ENCODE results near the gene SLCO3A1. TPM values are rescaled to one million over a fixed set of nuclear protein-coding genes. Genes with fewer than 3 reads are reported as not detected.

The SLCO3A1 gene
- total and polyA plus RNA-seq, 2 experiments from 2014 or later, result 35.5 to 71.9 TPM

DNA sequence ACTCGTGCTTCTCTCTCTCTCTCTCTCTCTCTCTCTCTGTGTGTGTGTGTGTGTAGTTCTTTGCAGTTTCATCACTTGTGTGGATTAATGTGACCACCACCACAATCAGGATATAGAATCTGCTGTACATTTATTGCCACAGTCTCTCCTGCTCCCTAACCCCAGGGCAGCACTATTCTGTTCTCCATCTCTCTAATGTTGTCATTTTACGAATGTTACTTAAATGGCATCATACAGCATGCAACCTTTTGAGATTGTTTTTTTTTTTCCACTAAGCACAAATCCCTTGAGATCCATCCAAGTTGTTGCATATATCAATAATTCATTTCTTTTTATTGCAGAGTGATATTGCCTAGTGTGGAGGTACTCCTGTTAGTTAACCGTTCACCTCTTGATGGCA lies 26.9 kb downstream of the SLCO3A1 start:
- H3K4me3 ChIP-seq, result no peak overlapping the region
- H3K9me3 ChIP-seq (ENCODE audit: low read depth), result no peaks in the 10 kb centered on the region
- DNase-seq (ENCODE audit: low read depth in 1 of 2, low spot score in 1 of 2), result no peak
- TF ChIP-seq, protein P1, sequence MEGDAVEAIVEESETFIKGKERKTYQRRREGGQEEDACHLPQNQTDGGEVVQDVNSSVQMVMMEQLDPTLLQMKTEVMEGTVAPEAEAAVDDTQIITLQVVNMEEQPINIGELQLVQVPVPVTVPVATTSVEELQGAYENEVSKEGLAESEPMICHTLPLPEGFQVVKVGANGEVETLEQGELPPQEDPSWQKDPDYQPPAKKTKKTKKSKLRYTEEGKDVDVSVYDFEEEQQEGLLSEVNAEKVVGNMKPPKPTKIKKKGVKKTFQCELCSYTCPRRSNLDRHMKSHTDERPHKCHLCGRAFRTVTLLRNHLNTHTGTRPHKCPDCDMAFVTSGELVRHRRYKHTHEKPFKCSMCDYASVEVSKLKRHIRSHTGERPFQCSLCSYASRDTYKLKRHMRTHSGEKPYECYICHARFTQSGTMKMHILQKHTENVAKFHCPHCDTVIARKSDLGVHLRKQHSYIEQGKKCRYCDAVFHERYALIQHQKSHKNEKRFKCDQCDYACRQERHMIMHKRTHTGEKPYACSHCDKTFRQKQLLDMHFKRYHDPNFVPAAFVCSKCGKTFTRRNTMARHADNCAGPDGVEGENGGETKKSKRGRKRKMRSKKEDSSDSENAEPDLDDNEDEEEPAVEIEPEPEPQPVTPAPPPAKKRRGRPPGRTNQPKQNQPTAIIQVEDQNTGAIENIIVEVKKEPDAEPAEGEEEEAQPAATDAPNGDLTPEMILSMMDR (IDR thresholded peaks at IDR 0.05; ENCODE audit: low read depth, low read length), result no peak
- H3K27ac ChIP-seq, result no peak overlapping the region
- peaks cover 10% of the 10 kb centered on the region for H3K4me1 ChIP-seq (ENCODE audit: low read depth)
- H3K36me3 ChIP-seq, result no peaks in the 10 kb centered on the region
- H3K27me3 ChIP-seq, result no peaks in the 10 kb centered on the region

DNA sequence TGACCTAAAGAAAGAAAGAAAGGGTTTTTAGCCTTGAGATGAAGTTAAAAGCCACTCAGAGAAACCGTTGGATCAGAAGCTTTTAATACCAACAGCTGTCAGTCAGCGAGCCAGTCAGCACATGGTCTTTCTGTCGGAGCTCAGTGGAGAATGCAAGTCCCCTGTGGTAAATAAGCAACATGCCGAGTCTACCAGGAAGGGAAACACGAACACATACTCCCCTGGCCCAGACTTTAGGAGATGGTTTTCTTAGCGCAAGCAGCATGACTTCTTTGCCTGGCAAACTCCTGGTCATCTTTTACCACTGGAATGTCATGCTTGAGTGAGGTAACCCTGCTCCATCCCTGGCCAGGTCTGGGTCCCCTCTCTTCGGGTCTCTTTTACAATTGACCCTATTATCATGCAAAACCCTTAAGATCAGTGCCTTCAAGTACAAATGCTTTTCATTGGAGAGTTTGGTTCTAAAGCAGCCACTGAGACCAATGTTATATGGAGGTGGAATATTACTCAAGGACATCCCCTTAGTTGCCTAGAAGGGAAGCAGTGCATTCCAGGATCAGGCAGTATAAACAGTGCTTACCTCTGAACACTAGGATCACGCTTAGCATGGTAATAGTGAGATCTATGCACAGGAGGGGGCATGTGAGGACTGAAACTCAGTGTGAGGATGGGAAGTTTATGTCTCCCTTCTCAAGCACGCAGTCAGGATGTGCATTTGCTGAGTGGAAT lies 28.2 kb downstream of the SLCO3A1 start:
- Histone ChIP-seq H3K4me1 (ENCODE audit: low read depth) (peaks cover 15% of the 10 kb centered on the region), H3K36me3 (no peaks in the 10 kb centered on the region), H3K27me3 (no peaks in the 10 kb centered on the region), H3K27ac (no peak overlapping the region), H3K4me3 (no peak overlapping the region), H3K9me3 (ENCODE audit: low read depth) (no peaks in the 10 kb centered on the region)
- TF ChIP-seq, protein P1 (IDR thresholded peaks at IDR 0.05; ENCODE audit: low read depth, low read length), result no peak
- DNase-seq (ENCODE audit: low read depth in 1 of 2, low spot score in 1 of 2), result no peak

DNA sequence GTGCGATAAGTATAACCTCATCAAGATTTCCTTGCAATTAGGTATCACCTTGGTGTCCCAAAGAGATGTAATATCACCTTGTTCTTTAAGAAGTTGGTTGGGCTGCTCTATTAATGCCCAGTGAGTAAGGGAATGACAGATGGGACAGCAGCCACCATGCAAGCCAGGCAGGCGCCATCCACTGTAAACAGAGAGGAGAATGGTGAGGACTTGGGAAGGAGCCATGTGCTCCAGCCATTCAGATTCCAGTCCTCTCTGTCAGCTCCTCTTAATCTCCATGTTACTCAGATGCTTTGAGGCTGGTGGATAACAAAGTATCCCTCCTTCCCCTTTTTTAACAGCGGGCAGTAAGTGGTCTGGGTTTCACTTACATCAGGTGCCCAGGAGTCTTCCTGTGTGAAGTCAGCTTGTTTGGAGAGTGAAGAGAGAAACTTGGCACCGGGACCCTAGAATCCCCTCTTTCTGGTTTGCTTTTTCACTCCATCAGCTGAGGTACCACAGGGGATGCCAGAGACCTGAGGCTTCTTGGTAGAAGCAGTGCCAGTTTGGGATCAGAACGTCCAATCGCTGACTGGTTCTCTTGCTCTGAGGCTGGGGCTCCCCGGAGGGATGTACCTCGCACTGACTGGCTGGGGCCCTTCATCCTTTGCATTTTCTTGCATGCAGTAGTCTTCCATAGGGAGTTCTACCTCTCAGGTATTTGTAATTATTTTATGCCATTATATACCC lies 29.5 kb downstream of the SLCO3A1 start:
- Histone ChIP-seq H3K4me3 (no peak overlapping the region), H3K4me1 (ENCODE audit: low read depth) (peaks cover 25% of the 10 kb centered on the region), H3K36me3 (no peaks in the 10 kb centered on the region), H3K27me3 (no peaks in the 10 kb centered on the region), H3K27ac (no peak overlapping the region), H3K9me3 (ENCODE audit: low read depth) (no peaks in the 10 kb centered on the region)
- TF ChIP-seq, protein P1 (IDR thresholded peaks at IDR 0.05; ENCODE audit: low read depth, low read length), result no peak
- DNase-seq (ENCODE audit: low read depth in 1 of 2, low spot score in 1 of 2), result no peak

DNA sequence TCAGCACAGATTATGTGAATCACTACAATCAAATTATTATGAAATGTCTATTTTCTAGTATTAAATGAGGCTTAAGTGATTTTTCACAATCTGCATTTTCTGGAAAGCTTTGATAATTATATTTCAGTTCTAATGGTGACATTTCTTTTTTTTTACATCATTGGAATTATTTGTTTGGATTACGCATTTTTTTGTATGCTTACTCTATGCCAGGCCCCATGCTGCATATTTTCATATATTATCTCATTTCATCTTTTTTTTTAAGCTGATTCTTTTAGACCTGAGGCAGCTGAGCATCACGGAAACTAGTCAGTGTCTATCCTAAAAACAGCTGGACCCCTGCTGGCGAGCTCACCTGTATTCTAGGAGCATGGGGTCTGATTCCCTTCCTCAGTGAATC lies 31.1 kb downstream of the SLCO3A1 start:
- Histone ChIP-seq H3K9me3 (ENCODE audit: low read depth) (no peaks in the 10 kb centered on the region), H3K36me3 (no peaks in the 10 kb centered on the region), H3K27ac (no peak overlapping the region), H3K4me3 (no peak overlapping the region), H3K27me3 (no peaks in the 10 kb centered on the region), H3K4me1 (ENCODE audit: low read depth) (peaks cover 33% of the 10 kb centered on the region)
- TF ChIP-seq, protein P1 (IDR thresholded peaks at IDR 0.05; ENCODE audit: low read depth, low read length), result no peak
- DNase-seq (ENCODE audit: low read depth in 1 of 2, low spot score in 1 of 2), result no peak

DNA sequence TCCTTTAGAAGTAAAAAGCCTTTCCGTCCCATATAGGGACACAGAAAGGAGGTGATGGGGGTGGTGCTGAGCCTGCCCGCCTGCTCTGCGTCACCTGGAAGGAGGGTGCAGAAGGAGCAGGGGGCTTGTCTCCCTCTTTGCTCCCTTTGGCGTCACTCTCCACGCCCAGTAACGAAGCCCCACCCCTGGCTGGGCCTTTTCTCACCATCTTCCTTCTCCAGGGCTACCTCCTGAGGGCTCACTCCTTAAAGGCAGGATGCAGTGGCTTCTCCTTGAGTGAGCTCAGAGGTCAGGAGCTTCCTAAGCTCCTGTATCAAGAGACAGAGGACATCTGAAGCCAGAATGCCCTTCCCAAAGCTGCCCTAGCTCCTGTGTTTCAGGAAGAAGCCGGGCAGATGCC lies 31.5 kb downstream of the SLCO3A1 start:
- TF ChIP-seq, protein P1 (IDR thresholded peaks at IDR 0.05; ENCODE audit: low read depth, low read length), result no peak

More for the DNA sequence above, 31.5 kb downstream of the SLCO3A1 start:
- Histone ChIP-seq H3K9me3 (ENCODE audit: low read depth) (no peaks in the 10 kb centered on the region), H3K27ac (no peak overlapping the region), H3K36me3 (no peaks in the 10 kb centered on the region), H3K27me3 (no peaks in the 10 kb centered on the region), H3K4me1 (ENCODE audit: low read depth) (peaks cover 35% of the 10 kb centered on the region), H3K4me3 (no peak overlapping the region)
- no peak for DNase-seq (ENCODE audit: low read depth in 1 of 2, low spot score in 1 of 2)
